Measurements from ENCODE around the gene SLC9A8.

SLC9A8 gene

GRCh38 chr20:49786196-49786595 is 26.4 kb upstream of the SLC9A8 start:
- no peaks in the 10 kb centered on the region for H4K20me1 ChIP-seq (ENCODE audit: insufficient read depth, low read length)
- peaks cover 8% of the 10 kb centered on the region for H3K27me3 ChIP-seq (ENCODE audit: insufficient read depth, low read length, poor library complexity)
- ATAC-seq (ENCODE audit: insufficient read depth, low read depth) (no peak), DNase-seq (no peak)
- TF ChIP-seq CTCF (IDR thresholded peaks at IDR 0.05; ENCODE audit: borderline replicate concordance, extremely low read depth, low read length, poor library complexity, severe bottlenecking) (no peak), EZH2 (IDR thresholded peaks at IDR 0.05; ENCODE audit: borderline replicate concordance, low read depth, low read length, severe bottlenecking) (no peak)
- no peaks in the 10 kb centered on the region for H3K36me3 ChIP-seq (ENCODE audit: insufficient read depth, low read length)
- H3K4me2 ChIP-seq (ENCODE audit: insufficient read depth, low read length) = no peak overlapping the region
- H3K4me3 ChIP-seq (ENCODE audit: low read depth in 1 of 2, low read length in 2 of 2) = no peak overlapping the region
- no peak overlapping the region for H3K27ac ChIP-seq (ENCODE audit: low read length)
- H3K9me3 ChIP-seq (ENCODE audit: insufficient read depth, low read length, severe bottlenecking) = no peaks in the 10 kb centered on the region
- no peaks in the 10 kb centered on the region for H3K4me1 ChIP-seq (ENCODE audit: insufficient read depth, low read length)
- no peak overlapping the region for H2AFZ ChIP-seq (ENCODE audit: low read depth, low read length)
- no peak overlapping the region for H3K9ac ChIP-seq (ENCODE audit: low read depth, low read length)
- H3K79me2 ChIP-seq (ENCODE audit: insufficient read depth, low read length) = no peaks in the 10 kb centered on the region

- no peak overlapping the region for H3K4me3 ChIP-seq (ENCODE audit: low read depth in 1 of 2, low read length in 2 of 2)
- H3K9me3 ChIP-seq (ENCODE audit: insufficient read depth, low read length, severe bottlenecking) = no peaks in the 10 kb centered on the region
- no peaks in the 10 kb centered on the region for H3K79me2 ChIP-seq (ENCODE audit: insufficient read depth, low read length)
- H3K4me2 ChIP-seq (ENCODE audit: insufficient read depth, low read length) = no peak overlapping the region
- no peak overlapping the region for H2AFZ ChIP-seq (ENCODE audit: low read depth, low read length)
- no peak overlapping the region for H3K27ac ChIP-seq (ENCODE audit: low read length)
- no peaks in the 10 kb centered on the region for H3K4me1 ChIP-seq (ENCODE audit: insufficient read depth, low read length)
- H3K27me3 ChIP-seq (ENCODE audit: insufficient read depth, low read length, poor library complexity) = peaks cover 9% of the 10 kb centered on the region
- no peaks in the 10 kb centered on the region for H3K36me3 ChIP-seq (ENCODE audit: insufficient read depth, low read length)
- H3K9ac ChIP-seq (ENCODE audit: low read depth, low read length) = no peak overlapping the region
- H4K20me1 ChIP-seq (ENCODE audit: insufficient read depth, low read length) = no peaks in the 10 kb centered on the region
- TF ChIP-seq CTCF (IDR thresholded peaks at IDR 0.05; ENCODE audit: borderline replicate concordance, extremely low read depth, low read length, poor library complexity, severe bottlenecking) = no peak
- no peak for TF ChIP-seq EZH2 (IDR thresholded peaks at IDR 0.05; ENCODE audit: borderline replicate concordance, low read depth, low read length, severe bottlenecking)
- DNase-seq = no peak
- ATAC-seq (ENCODE audit: insufficient read depth, low read depth) = no peak
These were observed 25.8 kb upstream of the SLC9A8 start for GRCh38 chr20:49786668-49787370.

GRCh38 chr20:49787371-49788357 is 25.0 kb upstream of the SLC9A8 start:
- no peak overlapping the region for H3K4me3 ChIP-seq (ENCODE audit: low read depth in 1 of 2, low read length in 2 of 2)
- TF ChIP-seq CTCF (IDR thresholded peaks at IDR 0.05; ENCODE audit: borderline replicate concordance, extremely low read depth, low read length, poor library complexity, severe bottlenecking) = no peak
- no peak for TF ChIP-seq EZH2 (IDR thresholded peaks at IDR 0.05; ENCODE audit: borderline replicate concordance, low read depth, low read length, severe bottlenecking)
- no peak overlapping the region for H3K4me2 ChIP-seq (ENCODE audit: insufficient read depth, low read length)
- H3K27me3 ChIP-seq (ENCODE audit: insufficient read depth, low read length, poor library complexity) = peaks cover 12% of the 10 kb centered on the region
- no peak overlapping the region for H2AFZ ChIP-seq (ENCODE audit: low read depth, low read length)
- H3K9ac ChIP-seq (ENCODE audit: low read depth, low read length) = no peak overlapping the region
- H3K79me2 ChIP-seq (ENCODE audit: insufficient read depth, low read length) = no peaks in the 10 kb centered on the region
- no peaks in the 10 kb centered on the region for H3K36me3 ChIP-seq (ENCODE audit: insufficient read depth, low read length)
- no peaks in the 10 kb centered on the region for H3K4me1 ChIP-seq (ENCODE audit: insufficient read depth, low read length)
- no peak for DNase-seq
- H4K20me1 ChIP-seq (ENCODE audit: insufficient read depth, low read length) = no peaks in the 10 kb centered on the region
- no peak overlapping the region for H3K27ac ChIP-seq (ENCODE audit: low read length)
- no peaks in the 10 kb centered on the region for H3K9me3 ChIP-seq (ENCODE audit: insufficient read depth, low read length, severe bottlenecking)
- no peak for ATAC-seq (ENCODE audit: insufficient read depth, low read depth)
